WERI-Rb-1 (cell line): ENCODE measurements around the gene SLC18A3.
A peak's percentile ranks its signal among the peaks of the same experiment; 100 is the strongest.

Experiments used
- DNase-seq: peaks from one replicate; pipeline ENCODE4 v3.0.0-alpha.2; 2020
- H3K27ac ChIP-seq: fragments of 250-450 bp; sonication (Bioruptor Pico); 2 replicates; pipeline ENCODE4 v1.5.1; 2020; ENCODE audit warnings: mild to moderate bottlenecking, moderate library complexity
- H3K27me3 ChIP-seq: fragments of 250-450 bp; sonication (Bioruptor Pico); 2 replicates; pipeline ENCODE4 v1.5.1; 2021; ENCODE audit warnings: mild to moderate bottlenecking, low read depth, moderate library complexity; ENCODE audit not compliant: insufficient read depth, severe bottlenecking
- H3K36me3 ChIP-seq: fragments of 250-450 bp; sonication (Bioruptor Pico); 2 replicates; pipeline ENCODE4 v1.5.1; 2020; ENCODE audit warnings: mild to moderate bottlenecking, moderate library complexity
- H3K4me3 ChIP-seq: 2 replicates; pipeline ENCODE4 v1.5.1; 2011; ENCODE audit warnings: low read depth, mild to moderate bottlenecking, control low read depth, low read length
- H3K9me3 ChIP-seq: fragments of 250-450 bp; sonication (Bioruptor Pico); 2 replicates; pipeline ENCODE4 v1.5.1; 2021; ENCODE audit warnings: mild to moderate bottlenecking, moderate library complexity; ENCODE audit not compliant: severe bottlenecking
- TF ChIP-seq, protein P1 (sequence below): IDR thresholded peaks from 2 replicates; pipeline ENCODE4 v1.5.1; 2011; ENCODE audit warnings: low read depth, mild to moderate bottlenecking, control low read depth, inconsistent platforms, low read length

Gene SLC18A3

DNA sequence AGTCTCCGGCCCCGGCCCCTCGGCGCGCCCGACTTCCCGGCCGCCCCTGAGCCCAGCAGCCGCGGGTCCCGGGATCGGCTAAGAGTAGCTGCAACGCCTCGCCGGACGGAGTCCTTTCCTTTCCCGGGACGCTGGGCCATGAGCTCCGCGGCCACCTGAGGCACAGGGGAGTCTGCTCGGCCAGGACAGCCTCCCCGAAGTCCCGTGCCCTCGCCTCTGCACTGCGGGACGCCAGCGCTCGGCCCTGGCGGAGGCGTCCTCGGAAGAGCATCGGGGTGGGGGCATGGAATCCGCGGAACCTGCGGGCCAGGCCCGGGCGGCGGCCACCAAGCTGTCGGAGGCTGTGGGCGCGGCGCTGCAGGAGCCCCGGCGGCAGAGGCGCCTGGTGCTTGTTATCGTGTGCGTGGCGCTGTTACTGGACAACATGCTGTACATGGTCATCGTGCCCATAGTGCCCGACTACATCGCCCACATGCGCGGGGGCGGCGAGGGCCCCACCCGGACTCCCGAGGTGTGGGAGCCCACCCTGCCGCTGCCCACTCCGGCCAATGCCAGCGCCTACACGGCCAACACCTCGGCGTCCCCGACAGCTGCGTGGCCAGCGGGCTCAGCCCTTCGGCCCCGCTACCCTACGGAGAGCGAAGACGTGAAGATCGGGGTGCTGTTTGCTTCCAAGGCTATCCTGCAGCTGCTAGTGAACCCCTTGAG, 502 bp downstream of the SLC18A3 start:
- DNase-seq = no peak
- Histone ChIP-seq H3K27me3 (no peaks in the 10 kb centered on the region), H3K9me3 (no peaks in the 10 kb centered on the region), H3K27ac (0 out of 2 replicates have a peak overlapping the region, but pooled peaks have one; percentile 13), H3K36me3 (no peaks in the 10 kb centered on the region), H3K4me3 (peak overlapping the region; percentile 56)
- TF ChIP-seq, protein P1, sequence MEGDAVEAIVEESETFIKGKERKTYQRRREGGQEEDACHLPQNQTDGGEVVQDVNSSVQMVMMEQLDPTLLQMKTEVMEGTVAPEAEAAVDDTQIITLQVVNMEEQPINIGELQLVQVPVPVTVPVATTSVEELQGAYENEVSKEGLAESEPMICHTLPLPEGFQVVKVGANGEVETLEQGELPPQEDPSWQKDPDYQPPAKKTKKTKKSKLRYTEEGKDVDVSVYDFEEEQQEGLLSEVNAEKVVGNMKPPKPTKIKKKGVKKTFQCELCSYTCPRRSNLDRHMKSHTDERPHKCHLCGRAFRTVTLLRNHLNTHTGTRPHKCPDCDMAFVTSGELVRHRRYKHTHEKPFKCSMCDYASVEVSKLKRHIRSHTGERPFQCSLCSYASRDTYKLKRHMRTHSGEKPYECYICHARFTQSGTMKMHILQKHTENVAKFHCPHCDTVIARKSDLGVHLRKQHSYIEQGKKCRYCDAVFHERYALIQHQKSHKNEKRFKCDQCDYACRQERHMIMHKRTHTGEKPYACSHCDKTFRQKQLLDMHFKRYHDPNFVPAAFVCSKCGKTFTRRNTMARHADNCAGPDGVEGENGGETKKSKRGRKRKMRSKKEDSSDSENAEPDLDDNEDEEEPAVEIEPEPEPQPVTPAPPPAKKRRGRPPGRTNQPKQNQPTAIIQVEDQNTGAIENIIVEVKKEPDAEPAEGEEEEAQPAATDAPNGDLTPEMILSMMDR = no peak

DNA sequence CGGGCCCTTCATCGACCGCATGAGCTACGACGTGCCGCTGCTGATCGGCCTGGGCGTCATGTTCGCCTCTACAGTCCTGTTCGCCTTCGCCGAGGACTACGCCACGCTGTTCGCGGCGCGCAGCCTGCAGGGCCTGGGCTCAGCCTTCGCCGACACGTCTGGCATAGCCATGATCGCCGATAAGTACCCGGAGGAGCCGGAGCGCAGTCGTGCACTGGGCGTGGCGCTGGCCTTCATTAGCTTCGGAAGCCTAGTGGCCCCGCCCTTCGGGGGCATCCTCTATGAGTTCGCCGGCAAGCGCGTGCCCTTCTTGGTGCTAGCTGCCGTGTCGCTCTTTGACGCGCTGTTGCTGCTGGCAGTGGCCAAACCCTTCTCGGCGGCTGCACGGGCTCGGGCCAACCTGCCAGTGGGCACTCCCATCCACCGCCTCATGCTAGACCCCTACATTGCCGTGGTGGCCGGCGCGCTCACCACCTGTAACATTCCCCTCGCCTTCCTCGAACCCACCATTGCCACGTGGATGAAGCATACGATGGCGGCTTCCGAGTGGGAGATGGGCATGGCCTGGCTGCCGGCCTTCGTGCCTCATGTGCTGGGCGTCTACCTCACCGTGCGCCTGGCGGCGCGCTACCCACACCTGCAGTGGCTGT, 1.2 kb downstream of the SLC18A3 start:
- Histone ChIP-seq H3K27me3 (no peaks in the 10 kb centered on the region), H3K27ac (no peak overlapping the region), H3K36me3 (no peaks in the 10 kb centered on the region), H3K9me3 (no peaks in the 10 kb centered on the region), H3K4me3 (peak overlapping the region; percentile 56)
- TF ChIP-seq, protein P1 = no peak
- DNase-seq = no peak

DNA sequence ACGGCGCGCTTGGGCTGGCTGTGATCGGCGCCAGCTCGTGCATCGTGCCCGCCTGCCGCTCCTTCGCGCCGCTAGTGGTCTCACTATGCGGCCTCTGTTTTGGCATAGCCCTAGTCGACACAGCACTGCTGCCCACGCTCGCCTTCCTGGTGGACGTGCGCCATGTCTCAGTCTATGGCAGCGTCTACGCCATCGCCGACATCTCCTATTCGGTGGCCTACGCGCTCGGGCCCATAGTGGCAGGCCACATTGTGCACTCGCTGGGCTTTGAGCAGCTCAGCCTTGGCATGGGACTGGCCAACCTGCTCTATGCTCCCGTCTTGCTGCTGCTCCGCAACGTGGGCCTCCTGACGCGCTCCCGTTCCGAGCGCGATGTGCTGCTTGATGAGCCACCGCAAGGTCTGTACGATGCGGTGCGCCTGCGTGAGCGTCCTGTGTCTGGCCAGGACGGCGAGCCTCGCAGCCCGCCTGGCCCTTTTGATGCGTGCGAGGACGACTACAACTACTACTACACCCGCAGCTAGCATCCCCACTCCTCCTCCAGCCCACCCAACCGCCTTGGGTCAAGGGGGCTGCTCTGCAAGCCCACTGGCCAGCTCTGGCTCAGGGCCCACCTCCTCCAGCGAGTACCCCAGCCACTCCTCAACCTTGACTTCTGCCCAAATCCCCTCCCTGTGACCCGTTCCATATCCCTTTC, 1.9 kb downstream of the SLC18A3 start:
- DNase-seq = no peak
- Histone ChIP-seq H3K4me3 (no peak overlapping the region), H3K27ac (no peak overlapping the region), H3K27me3 (no peaks in the 10 kb centered on the region), H3K9me3 (no peaks in the 10 kb centered on the region), H3K36me3 (no peaks in the 10 kb centered on the region)
- TF ChIP-seq, protein P1 = no peak

DNA sequence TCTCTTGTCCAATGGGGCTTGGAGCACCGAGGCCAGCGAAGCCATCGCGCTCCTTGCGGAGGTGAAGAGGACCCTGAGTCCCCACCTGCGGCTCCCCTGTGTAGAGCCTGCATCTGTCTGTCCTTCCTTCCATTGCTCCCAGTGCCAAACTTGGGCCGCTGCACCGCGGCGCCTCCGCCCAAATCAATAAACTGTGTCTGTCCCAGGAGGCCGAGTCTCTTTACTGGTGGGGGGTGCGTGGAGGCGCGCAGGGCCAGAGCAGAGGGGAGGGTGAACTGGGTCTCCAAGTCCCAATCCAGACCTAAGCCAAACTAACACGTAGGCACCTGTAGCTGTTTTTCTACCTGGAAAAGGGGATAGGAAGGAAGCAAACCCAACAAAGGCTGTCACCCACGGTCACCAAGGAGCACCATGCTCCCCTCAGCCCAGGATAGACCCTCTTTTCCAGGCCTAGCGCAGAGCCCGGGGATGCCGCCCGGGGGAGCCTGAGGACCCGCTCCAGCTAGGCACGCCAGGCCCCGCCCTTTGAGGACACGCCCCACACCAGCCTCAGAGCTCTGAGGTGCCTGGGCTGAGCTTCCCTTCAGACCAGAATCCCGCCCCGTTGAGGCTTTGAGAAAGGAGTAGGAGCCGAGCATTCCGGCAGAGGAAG, 2.5 kb downstream of the SLC18A3 start:
- H3K27me3 ChIP-seq = no peaks in the 10 kb centered on the region
- no peaks in the 10 kb centered on the region for H3K36me3 ChIP-seq
- no peak for DNase-seq
- TF ChIP-seq, protein P1 = no peak
- no peak overlapping the region for H3K27ac ChIP-seq
- H3K9me3 ChIP-seq = no peaks in the 10 kb centered on the region
- no peak overlapping the region for H3K4me3 ChIP-seq

DNA sequence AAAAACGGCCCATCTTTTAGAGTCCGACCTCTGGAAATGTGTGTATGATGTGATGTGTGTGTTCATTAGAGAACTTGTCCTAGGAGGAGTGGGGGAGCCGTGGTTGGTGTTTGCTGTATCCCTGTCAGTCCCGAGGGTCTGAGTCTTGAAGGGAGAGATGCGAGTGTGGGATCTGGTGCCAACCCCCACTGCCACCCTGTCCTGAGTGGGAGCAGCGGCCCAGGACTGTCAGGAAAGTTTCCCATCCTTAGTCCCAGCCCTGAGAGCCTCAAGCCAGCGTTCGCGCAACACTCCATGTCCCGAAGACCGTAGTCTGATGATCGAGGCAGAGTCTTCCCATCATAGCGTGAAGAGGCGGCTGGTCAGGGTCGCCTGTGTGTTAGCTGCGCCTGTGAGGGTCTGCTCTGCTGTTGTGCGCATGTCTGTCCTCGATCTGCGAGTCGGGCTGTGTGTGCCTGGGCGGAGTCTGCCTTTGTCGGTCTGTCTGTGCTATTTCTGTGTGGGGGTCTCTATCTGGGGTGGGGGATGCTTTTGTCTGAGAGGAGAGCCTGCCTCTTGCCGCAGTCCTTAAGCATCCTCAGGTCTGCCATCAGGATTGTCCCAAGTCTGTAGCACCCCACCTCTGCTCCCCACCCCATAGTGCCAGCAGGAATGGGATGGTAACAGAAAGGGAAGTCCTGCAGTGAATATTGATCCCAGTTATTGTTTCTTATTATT, 3.2 kb downstream of the SLC18A3 start:
- H3K36me3 ChIP-seq = no peaks in the 10 kb centered on the region
- H3K4me3 ChIP-seq = no peak overlapping the region
- H3K9me3 ChIP-seq = no peaks in the 10 kb centered on the region
- no peak for DNase-seq
- no peaks in the 10 kb centered on the region for H3K27me3 ChIP-seq
- TF ChIP-seq, protein P1 = no peak
- no peak overlapping the region for H3K27ac ChIP-seq
